ENCODE measurements around the gene CMKLR1. TPM values are rescaled to one million over a fixed set of nuclear protein-coding genes. Genes with fewer than 3 reads are reported as not detected.

CMKLR1 gene
- total RNA-seq, 1 experiment from 2014 or later = 0.66 TPM

- Histone ChIP-seq H2AFZ (ENCODE audit: low read length) (no peak overlapping the region), H4K91ac (ENCODE audit: insufficient read length, low read depth, low read length) (no peak overlapping the region), H4K8ac (replicated peaks; ENCODE audit: insufficient read length, low read depth, low read length) (no peak overlapping the region), H2BK5ac (ENCODE audit: insufficient read length, low read length) (no peak overlapping the region), H3K9ac (ENCODE audit: extremely low read depth, insufficient read length, low read length) (no peak overlapping the region), H3K14ac (ENCODE audit: insufficient read depth, low read length) (no peak overlapping the region), H2BK12ac (ENCODE audit: insufficient read length, low read depth, low read length) (no peak overlapping the region), H4K5ac (ENCODE audit: insufficient read length, low read depth, low read length) (no peak overlapping the region), H2BK15ac (ENCODE audit: low read depth, low read length) (no peak overlapping the region), H3K23ac (ENCODE audit: insufficient read length, low read depth, low read length) (no peak overlapping the region), H4K20me1 (ENCODE audit: control insufficient read depth, insufficient read depth, insufficient read length) (peaks cover 3% of the 10 kb centered on the region), H3K23me2 (ENCODE audit: insufficient read length, low read depth, low read length, poor library complexity, severe bottlenecking) (no peaks in the 10 kb centered on the region), H3K79me1 (ENCODE audit: insufficient read depth, low read depth, low read length, poor library complexity, severe bottlenecking) (no peaks in the 10 kb centered on the region), H2BK120ac (ENCODE audit: low read depth, low read length, poor library complexity, severe bottlenecking) (no peak overlapping the region), H3T11ph (ENCODE audit: low read length) (no peak overlapping the region), H3K4ac (ENCODE audit: low read depth, low read length) (no peak overlapping the region), H3K4me1 (ENCODE audit: insufficient read depth, low read length) (no peaks in the 10 kb centered on the region), H3K56ac (ENCODE audit: insufficient read length, low read depth, low read length) (no peak overlapping the region), H3K27ac (ENCODE audit: insufficient read length, low read depth, low read length) (no peak overlapping the region), H3K9me3 (ENCODE audit: control insufficient read depth, low read depth, low read length) (no peaks in the 10 kb centered on the region), H3K18ac (ENCODE audit: insufficient read length, low read depth, low read length) (no peak overlapping the region), H2AK5ac (ENCODE audit: insufficient read length, low read length) (no peak overlapping the region), H3K27me3 (ENCODE audit: insufficient read depth, low read length) (no peaks in the 10 kb centered on the region), H2BK20ac (ENCODE audit: low read depth, low read length, poor library complexity, severe bottlenecking) (no peak overlapping the region), H3K4me2 (ENCODE audit: insufficient read depth, insufficient read length, low read length) (no peak overlapping the region), H3K79me2 (ENCODE audit: insufficient read depth, low read length) (no peaks in the 10 kb centered on the region)
- Mint-ChIP-seq H3K9me3 (no peaks in the 10 kb centered on the region), H3K4me1 (peaks cover 30 to 35% of the 10 kb centered on the region in 2 experiments), H3K4me3 (no peak overlapping the region; a peak in 1 of 5 replicates), H3K36me3 (ENCODE audit: insufficient read depth in 1 of 3, low read depth in 3 of 3) (no peaks in the 10 kb centered on the region), H3K27ac (no peak overlapping the region), H3K27me3 (ENCODE audit: low read depth) (peaks cover 4% of the 10 kb centered on the region; the same call in 1 of the 2 replicates)
- no CpG with 5 or more reads among the region's 2 CpGs for WGBS (ENCODE audit: extremely low coverage, insufficient read length, low lambda C conversion rate)
- no peak for TF ChIP-seq CTCF (conservative IDR thresholded peaks at IDR 0.05)
- DNase-seq = no peak
Measured at GRCh38 chr12:108285016-108285415, 54.1 kb downstream of the CMKLR1 start.

All from H9 (cell line).